LNCAP (cell line): ENCODE results near the gene ADGRB3.

ENCODE experiments used
- CTCF ChIP-seq: fragments of 450-650 bp; IDR thresholded peaks from 2 replicates; pipeline ENCODE4 v1.5.1; 2017; ENCODE audit warnings: mild to moderate bottlenecking

Gene ADGRB3

GRCh38 chr6:68951270-68951669 lies 316.2 kb downstream of the ADGRB3 start:
- TF ChIP-seq CTCF, result no peak

GRCh38 chr6:68958327-68958726 lies 323.2 kb downstream of the ADGRB3 start:
- peak; percentile 29; the same call in 1 of the 2 replicates for TF ChIP-seq CTCF

- peak; percentile 85 for TF ChIP-seq CTCF
Observed at GRCh38 chr6:68967549-68968300, 332.6 kb downstream of the ADGRB3 start.

GRCh38 chr6:68968301-68968649 lies 333.2 kb downstream of the ADGRB3 start:
- no peak for TF ChIP-seq CTCF

- no peak for TF ChIP-seq CTCF
Observed at GRCh38 chr6:68973066-68973465, 338.0 kb downstream of the ADGRB3 start.

GRCh38 chr6:68975064-68975463 lies 340.0 kb downstream of the ADGRB3 start:
- no peak for TF ChIP-seq CTCF

GRCh38 chr6:68975816-68976215 lies 340.7 kb downstream of the ADGRB3 start:
- no peak for TF ChIP-seq CTCF

GRCh38 chr6:68976260-68976659 lies 341.2 kb downstream of the ADGRB3 start:
- TF ChIP-seq CTCF, result peak; percentile 18; the same call in 1 of the 2 replicates
